Posterior cingulate gyrus (tissue), 11 donors: Measurements from ENCODE around the gene TMEM214.

Experiments
- DNase-seq, 10 donors: peaks; one replicate each; pipeline versions ENCODE4 v3.0.0 to v3.0.0-alpha.2; 2020 to 2021; ENCODE audit warnings: mixed read lengths in 3 of 10
- intact Hi-C: fragments of 100-400 bp; cut with DNase I; formaldehyde crosslinking; loops from one replicate; pipeline ENCODE4 v1.15.1; 2023

The TMEM214 gene

DNA sequence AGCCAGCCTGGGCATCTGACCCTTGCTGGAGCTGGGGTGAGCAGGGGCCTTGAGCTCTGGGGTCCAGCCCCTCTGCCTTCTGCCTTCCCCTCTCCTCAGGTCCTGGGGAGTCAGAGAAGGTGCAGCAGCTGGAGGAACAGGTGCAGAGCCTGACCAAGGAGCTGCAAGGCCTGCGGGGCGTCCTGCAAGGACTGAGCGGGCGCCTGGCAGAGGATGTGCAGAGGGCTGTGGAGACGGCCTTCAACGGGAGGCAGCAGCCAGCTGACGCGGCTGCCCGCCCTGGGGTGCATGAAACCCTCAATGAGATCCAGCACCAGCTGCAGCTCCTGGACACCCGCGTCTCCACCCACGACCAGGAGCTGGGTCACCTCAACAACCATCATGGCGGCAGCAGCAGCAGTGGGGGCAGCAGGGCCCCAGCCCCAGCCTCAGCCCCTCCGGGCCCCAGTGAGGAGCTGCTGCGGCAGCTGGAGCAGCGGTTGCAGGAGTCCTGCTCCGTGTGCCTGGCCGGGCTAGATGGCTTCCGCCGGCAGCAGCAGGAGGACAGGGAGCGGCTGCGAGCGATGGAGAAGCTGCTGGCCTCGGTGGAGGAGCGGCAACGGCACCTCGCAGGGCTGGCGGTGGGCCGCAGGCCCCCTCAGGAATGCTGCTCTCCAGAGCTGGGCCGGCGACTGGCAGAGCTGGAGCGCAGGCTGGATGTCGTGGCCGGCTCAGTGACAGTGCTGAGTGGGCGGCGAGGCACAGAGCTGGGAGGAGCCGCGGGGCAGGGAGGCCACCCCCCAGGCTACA lies 49.4 kb downstream of the TMEM214 start:
- peak in 2 of 10 donors; percentile 74 to 83 for DNase-seq
- intact Hi-C loops: no loop called here

DNA sequence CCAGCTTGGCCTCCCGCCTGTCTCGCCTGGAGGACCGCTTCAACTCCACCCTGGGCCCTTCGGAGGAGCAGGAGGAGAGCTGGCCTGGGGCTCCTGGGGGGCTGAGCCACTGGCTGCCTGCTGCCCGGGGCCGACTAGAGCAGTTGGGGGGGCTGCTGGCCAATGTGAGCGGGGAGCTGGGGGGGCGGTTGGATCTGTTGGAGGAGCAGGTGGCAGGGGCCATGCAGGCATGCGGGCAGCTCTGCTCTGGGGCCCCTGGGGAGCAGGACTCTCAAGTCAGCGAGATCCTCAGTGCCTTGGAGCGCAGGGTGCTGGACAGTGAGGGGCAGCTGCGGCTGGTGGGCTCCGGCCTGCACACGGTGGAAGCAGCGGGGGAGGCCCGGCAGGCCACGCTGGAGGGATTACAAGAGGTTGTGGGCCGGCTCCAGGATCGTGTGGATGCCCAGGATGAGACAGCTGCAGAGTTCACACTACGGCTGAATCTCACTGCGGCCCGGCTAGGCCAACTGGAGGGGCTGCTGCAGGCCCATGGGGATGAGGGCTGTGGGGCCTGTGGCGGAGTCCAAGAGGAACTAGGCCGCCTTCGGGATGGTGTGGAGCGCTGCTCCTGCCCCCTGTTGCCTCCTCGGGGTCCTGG lies 50.1 kb downstream of the TMEM214 start:
- intact Hi-C loops: no loop called here
- peak in 2 of 10 donors; percentile 63 to 77 for DNase-seq

DNA sequence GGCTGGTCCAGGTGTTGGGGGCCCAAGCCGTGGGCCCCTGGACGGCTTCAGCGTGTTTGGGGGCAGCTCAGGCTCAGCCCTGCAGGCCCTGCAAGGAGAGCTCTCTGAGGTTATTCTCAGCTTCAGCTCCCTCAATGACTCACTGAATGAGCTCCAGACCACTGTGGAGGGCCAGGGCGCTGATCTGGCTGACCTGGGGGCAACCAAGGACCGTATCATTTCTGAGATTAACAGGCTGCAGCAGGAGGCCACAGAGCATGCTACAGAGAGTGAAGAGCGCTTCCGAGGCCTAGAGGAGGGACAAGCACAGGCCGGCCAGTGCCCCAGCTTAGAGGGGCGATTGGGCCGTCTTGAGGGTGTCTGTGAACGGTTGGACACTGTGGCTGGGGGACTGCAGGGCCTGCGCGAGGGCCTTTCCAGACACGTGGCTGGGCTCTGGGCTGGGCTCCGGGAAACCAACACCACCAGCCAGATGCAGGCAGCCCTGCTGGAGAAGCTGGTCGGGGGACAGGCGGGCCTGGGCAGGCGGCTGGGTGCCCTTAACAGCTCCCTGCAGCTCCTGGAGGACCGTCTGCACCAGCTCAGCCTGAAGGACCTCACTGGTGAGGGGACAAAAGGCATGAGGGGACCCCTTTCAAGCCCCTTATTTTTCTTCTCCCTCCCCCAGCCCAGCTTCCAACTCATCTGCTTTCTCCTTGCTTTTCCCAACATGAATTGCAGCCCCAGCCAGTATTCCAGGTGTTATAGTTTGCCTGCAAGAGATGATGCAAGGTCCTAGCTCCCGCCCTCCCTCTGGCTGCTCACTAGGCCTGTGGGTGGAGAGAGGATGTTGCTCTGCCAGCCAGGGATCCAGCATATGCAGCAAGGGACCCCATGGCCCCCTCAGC lies 50.9 kb downstream of the TMEM214 start:
- intact Hi-C loops: no loop called here
- DNase-seq: peak in 2 of 10 donors; percentile 47 to 75

DNA sequence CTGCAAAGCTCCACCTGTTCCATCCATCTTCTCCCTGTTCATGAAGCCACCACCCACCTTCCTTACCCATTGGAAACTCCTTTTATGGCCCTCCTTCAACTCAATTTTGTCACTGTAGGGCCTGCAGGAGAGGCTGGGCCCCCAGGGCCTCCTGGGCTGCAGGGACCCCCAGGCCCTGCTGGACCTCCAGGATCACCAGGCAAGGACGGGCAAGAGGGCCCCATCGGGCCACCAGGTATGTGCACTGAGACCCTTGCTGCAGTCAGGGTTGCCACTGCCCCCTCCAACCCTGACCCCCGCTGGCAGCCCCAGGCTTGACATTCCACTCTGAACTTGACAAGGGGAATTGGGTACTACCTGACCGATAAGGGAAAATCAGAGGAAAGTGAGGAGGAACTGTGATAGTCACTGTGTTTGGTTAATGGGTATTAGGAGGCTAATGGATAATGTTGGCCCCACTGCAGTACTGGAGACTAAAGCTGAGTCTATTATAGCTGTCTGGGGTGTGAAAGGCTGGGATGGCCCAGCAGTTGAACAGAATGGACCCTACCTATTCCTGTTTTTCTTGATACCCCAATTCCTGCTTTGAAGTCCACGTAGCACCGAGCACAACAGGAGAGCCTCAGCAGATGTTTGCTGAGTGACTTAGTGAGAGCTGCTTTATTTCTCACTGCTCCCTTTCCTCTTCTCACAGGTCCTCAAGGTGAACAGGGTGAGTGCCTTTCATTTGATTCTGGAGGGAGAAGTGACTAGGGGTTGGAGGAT lies 51.7 kb downstream of the TMEM214 start:
- intact Hi-C loops: loop anchor here (1.0 to 5.0 kb wide), 2 partner anchors 48 to 123 kb away; partner anchors contain the start of gene PREB
- peak in 2 of 10 donors; percentile 35 to 54 for DNase-seq

DNA sequence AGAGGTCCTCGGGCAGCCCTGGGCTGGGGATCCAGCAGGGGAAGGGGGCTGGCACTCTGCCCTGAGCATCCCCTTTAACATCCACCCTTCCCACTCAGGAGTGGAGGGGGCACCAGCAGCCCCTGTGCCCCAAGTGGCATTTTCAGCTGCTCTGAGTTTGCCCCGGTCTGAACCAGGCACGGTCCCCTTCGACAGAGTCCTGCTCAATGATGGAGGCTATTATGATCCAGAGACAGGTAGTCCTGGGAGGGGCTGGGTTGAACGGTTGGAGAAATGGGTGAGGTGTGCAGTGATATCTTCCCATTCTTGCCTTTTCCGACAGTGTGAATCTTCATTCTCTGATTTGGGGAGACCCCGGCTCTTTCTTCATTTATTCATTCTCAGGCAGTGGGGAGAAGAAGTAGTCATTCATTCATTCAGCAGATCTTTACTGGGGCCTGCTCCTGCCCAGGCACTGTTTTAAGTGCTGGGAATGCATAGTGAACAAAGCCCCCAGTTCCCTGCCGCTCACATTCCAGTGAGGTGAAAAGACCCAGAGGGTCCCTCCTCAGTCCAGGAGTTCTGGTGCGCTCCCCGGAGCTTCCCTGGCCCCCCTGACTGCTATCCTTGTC lies 52.4 kb downstream of the TMEM214 start:
- DNase-seq: peak in 2 of 10 donors; percentile 53 to 70

DNA sequence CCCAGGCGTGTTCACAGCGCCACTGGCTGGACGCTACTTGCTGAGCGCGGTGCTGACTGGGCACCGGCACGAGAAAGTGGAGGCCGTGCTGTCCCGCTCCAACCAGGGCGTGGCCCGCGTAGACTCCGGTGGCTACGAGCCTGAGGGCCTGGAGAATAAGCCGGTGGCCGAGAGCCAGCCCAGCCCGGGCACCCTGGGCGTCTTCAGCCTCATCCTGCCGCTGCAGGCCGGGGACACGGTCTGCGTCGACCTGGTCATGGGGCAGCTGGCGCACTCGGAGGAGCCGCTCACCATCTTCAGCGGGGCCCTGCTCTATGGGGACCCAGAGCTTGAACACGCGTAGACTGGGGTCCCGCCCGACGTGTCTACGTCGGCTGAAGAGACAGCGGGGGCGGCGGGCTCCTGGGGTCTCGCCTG lies 52.9 kb downstream of the TMEM214 start:
- intact Hi-C loops: loop anchor here (1.0 to 5.0 kb wide), 3 partner anchors 35 to 124 kb away; partner anchors contain the start of genes AGBL5 and PREB
- DNase-seq: peak; percentile 57 to 96 (median 78)

More for the DNA sequence above, 52.4 kb downstream of the TMEM214 start:
- intact Hi-C loops: loop anchor here (1.0 to 5.0 kb wide), 2 partner anchors 47 to 124 kb away; partner anchors contain the start of gene PREB

DNA sequence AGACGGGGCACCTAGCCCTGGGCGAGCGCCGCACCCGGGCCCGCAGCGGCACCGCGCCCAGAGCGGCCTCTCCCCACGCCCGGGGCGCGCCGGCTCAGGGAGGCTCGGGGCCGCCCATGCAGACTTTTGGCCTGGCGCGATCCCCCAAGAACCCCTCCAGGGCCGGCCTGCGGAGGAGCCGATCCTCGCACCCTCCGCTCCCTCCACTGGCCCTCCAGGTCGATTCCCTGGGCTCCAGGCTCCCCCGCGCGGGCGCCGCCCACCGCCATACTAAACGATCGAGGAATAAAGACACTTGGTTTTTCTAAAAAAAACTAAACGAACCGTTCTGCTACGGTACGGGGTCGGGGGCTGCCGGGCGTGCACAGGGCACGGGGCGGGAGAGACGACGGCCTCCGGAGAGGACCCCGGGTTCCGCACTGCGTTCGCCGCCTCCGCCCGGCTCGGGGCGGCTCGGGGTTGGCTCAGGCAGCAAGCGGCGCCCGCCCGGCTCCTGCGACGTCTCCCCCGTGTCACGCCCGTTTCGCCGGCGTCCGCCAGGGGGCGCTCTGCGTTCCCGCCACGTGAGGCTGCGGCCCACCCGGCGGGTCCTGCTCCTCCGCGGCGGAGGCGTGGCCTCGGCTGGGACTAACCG lies 53.4 kb downstream of the TMEM214 start:
- DNase-seq: peak; percentile 91 to 99 (median 96)
- intact Hi-C loops: loop anchor here (2.0 to 5.0 kb wide), 2 partner anchors 35 to 46 kb away; partner anchors contain the start of genes AGBL5 and PREB

DNA sequence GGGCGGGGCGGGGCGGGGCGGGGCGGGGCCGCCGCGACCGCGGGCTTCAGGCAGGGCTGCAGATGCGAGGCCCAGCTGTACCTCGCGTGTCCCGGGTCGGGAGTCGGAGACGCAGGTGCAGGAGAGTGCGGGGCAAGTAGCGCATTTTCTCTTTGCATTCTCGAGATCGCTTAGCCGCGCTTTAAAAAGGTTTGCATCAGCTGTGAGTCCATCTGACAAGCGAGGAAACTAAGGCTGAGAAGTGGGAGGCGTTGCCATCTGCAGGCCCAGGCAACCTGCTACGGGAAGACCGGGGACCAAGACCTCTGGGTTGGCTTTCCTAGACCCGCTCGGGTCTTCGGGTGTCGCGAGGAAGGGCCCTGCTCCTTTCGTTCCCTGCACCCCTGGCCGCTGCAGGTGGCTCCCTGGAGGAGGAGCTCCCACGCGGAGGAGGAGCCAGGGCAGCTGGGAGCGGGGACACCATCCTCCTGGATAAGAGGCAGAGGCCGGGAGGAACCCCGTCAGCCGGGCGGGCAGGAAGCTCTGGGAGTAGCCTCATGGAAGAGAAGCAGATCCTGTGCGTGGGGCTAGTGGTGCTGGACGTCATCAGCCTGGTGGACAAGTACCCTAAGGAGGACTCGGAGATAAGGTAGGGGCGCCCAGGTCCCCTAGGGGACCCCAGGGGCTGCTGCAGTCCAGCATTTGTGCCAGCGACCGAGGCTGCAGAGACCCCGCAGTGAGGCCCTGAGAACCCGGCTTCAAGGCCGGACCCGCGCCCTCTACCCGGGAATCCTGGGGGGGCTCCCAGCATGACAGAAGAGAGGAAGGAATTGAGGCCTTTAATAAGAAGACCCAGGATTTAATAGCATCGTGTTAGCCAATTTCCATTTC lies 54.2 kb downstream of the TMEM214 start, which contains the start of gene KHK:
Gene KHK, plus strand, starts transcription at position 49 of the 870 bp plus-strand sequence. Its CDS starts 488 bp downstream, at position 537.
- peak in 9 of 10 donors; percentile 37 to 97 (median 68) for DNase-seq
- intact Hi-C loops: loop anchor here (2.0 to 5.0 kb wide), 2 partner anchors 36 to 45 kb away; partner anchors contain the start of genes AGBL5 and PREB

DNA sequence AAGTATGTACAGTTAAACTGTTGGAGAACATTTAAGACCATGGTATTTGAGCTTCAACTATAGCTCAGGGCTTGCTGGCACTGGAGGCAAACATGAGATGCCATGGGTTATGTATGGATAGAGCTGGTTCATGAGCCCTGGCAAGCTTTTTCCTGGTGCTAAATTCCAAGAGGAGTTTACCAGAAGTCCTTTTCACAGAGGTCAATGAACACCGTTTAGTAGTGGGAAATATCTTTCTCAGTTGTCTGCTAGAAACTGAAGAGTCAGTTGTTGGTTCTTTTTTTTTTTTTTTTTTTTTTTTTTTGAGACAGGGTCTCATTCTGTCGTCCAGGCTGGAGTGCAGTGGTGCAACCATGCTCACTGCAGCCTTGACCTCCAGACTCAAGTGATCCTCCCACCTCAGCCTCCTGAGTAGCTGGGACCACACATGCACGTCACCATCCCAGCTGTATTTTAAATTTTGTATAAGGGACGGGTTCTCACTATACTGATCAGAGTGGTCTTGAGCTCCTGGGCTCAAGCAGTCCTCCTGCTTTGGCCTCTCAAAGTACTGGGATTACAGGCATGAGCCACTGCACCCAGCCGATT lies 55.2 kb downstream of the TMEM214 start:
- DNase-seq: peak in 2 of 10 donors; percentile 26 to 38
- intact Hi-C loops: loop anchor here (2.0 to 5.0 kb wide), 2 partner anchors 37 to 44 kb away; partner anchors contain the start of genes AGBL5 and PREB

DNA sequence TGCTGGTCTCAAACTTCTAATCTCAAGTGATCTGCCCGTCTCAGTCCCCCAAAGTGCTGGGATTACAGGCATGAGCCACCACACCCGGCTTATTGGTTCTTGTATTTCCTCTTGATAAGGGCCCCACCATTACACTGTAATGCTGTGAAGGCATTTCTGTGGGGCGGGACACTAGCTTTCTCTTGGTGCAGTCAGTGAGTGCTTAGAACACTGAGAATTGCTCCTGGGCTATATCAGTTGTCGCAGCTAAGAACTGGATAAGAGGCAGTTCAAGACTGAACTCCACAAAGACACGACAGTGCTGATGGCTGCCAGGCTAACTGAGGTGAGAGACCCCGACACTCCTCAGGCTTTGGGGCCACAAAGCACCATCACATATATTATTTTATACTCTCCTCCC lies 55.9 kb downstream of the TMEM214 start:
- DNase-seq: peak in 2 of 10 donors; percentile 2 to 26

DNA sequence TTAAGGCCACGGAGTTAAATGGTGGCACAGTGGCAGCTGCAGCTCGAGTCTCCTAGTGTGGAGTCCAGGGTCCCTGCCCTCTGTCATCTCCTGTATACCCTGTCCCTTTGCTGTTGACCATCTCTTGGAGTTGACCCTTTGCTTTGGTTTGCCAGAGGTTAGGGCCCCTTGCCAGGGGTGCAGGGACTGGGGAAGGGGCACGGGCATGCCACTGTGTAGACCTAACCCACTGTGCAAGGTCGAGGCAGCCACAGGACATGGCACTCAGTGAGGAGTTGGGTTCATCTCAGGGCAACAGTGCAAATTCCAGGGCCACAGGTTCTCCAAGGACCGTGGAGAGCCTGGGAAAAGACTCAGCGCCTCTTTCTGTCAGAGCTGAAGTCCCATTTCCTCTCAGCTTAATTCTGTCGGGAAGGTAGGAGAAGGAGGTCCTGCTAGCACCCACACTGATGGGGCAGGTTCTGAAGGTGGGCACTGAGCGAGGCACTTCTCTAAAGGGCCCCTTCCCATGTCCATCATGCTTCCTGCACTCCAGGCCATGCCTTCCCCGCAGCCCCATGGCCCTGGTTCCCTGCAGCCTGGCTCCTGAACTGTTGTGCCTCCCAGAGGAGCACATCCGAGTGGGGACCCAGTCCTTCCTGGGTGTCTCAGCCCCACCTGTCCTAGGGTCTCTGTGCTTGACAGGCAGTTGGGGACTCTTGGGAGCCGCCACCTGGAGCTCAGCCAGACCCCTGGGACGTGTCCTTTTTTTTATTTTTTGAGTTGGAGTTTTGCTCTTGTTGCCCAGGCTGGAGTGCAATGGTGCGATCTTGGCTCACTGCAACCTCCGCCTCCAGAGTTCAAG lies 56.6 kb downstream of the TMEM214 start:
- DNase-seq: peak in 3 of 10 donors; percentile 33 to 52 (median 40)
- intact Hi-C loops: loop anchor here (5.0 kb wide), 1 partner anchor 43 kb away; the partner anchor contains the start of gene PREB

More for the DNA sequence above, 55.9 kb downstream of the TMEM214 start:
- intact Hi-C loops: loop anchor here (5.0 kb wide), 1 partner anchor 44 kb away; the partner anchor contains the start of gene PREB
